ENCODE data around the gene NAT14.
A peak's percentile ranks its signal among the peaks of the same experiment; 100 is the strongest.

The NAT14 gene

DNA sequence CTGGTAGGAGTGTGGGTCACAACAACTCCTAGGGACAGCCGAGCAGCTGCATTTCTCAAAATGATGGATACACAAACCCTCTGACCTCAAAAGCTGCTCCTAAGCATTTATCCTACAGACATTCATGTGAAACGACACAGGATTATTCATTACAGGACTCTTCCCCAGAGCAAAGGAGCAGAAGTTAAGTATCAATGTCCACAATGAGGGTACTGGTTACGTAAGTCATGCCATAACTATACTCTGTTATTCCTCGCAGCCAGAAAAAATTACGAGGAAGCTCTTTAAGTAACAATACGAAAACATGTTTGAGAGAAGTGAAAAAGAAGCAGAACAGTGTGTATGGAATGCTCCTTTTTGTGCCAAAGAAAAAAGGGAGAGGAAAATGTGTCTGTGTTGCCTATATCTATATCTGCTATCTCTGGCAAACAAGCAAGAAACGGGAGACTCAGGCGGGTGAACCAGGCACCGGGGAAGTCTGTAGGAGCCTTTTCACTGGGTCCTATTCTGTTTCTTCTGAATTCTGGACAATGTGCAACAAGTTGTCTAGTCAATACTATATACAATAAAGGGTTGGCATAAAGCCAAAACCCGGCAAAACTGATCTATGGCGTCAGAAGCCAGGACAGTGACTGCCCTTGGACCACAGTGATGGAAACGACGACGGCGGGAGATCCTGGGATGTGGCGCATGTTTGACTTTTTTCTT, 24.9 kb upstream of the NAT14 start:
- CTCF ChIA-PET: interaction anchor here (0.6 to 1.4 kb wide), 5 partner anchors 7 to 319 kb away, joined by 3 to 4 read pairs (median 4); no protein-coding TSS in a partner anchor
- peak overlapping the region in 1 of 2 experiments; percentile 91 for H3K27ac ChIP-seq (ENCODE audit: insufficient read depth in 1 of 2, low read depth in 1 of 2, low read length in 2 of 2, poor library complexity in 1 of 2, severe bottlenecking in 2 of 2)
- POLR2A ChIA-PET: interaction anchor here (0.5 to 0.6 kb wide), 2 partner anchors 244 to 528 kb away, joined by 3 to 4 read pairs; no protein-coding TSS in a partner anchor

DNA sequence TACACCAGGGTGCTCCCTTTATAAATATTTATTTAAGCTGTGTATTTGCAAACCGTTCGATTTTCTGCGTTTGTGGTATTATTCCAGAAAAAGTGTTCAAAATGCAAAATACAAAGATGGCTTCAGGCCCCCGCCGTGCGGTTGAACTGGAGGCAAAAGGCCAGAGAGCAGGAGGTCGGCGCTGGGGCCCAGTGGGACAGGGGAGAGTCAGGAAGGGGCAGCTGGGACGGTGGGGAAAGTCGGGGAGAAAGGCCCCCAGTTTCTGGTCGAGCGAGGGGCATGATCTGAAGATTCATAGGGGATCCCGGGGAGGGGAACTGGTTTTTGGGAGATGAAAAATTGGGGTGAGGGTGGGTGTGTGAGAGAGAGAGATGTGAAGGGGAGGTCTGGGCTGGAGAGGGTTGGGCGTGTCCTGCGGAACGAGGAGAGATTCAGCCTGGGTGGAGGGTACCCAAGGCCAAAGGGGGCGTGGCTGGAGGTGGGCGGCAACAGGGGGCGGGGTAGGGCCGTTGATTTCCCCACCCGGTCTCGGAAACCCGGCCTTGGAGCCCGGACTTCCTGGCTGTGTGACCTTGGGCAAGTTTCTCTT, 24.2 kb upstream of the NAT14 start:
- CTCF ChIA-PET: no interaction called here
- H3K27me3 ChIP-seq (replicated peaks in 2 of 5; ENCODE audit: control insufficient read depth in 4 of 5, insufficient read depth in 5 of 5, low read length in 4 of 5): no peaks in the 10 kb centered on the region
- H3K4me1 ChIP-seq (ENCODE audit: control extremely low read depth in 1 of 4, control insufficient read depth in 4 of 4, insufficient read depth in 4 of 4, low read length in 3 of 4): peaks cover 0 to 24% (median 17%) of the 10 kb centered on the region in 4 experiments
- no peaks in the 10 kb centered on the region for H3K9me3 ChIP-seq (ENCODE audit: control extremely low read depth in 1 of 5, control insufficient read depth in 4 of 5, insufficient read depth in 2 of 5, low read depth in 1 of 5, low read length in 4 of 5)
- H3K27ac ChIP-seq (ENCODE audit: insufficient read depth in 1 of 2, low read depth in 1 of 2, low read length in 2 of 2, poor library complexity in 1 of 2, severe bottlenecking in 2 of 2): peak overlapping the region; percentile 74 to 91
- peaks cover 0 to 11% (median 2%) of the 10 kb centered on the region in 4 experiments for H3K36me3 ChIP-seq (ENCODE audit: control insufficient read depth in 4 of 4, insufficient read depth in 4 of 4, low read length in 3 of 4)
- peak overlapping the region; percentile 64 to 90 (median 80) for H3K4me3 ChIP-seq (ENCODE audit: control insufficient read depth in 1 of 7, extremely low read depth in 1 of 7, insufficient read depth in 4 of 7, low read depth in 2 of 7, low read length in 6 of 7)
- peak; percentile 62 to 81 (median 76) for DNase-seq
- WGBS (ENCODE audit: insufficient coverage): 40% methylated on average over 22 of the region's 24 CpGs
- POLR2A ChIA-PET: interaction anchor here (0.5 to 0.6 kb wide), 2 partner anchors 245 to 529 kb away, joined by 3 to 4 read pairs; no protein-coding TSS in a partner anchor

More for the DNA sequence above, 24.9 kb upstream of the NAT14 start:
- no peak overlapping the region for H3K4me3 ChIP-seq (ENCODE audit: control insufficient read depth in 1 of 7, extremely low read depth in 1 of 7, insufficient read depth in 4 of 7, low read depth in 2 of 7, low read length in 6 of 7)
- WGBS (ENCODE audit: insufficient coverage): 85% methylated on average over 15 of the region's 16 CpGs
- H3K4me1 ChIP-seq (ENCODE audit: control extremely low read depth in 1 of 4, control insufficient read depth in 4 of 4, insufficient read depth in 4 of 4, low read length in 3 of 4): peaks cover 0 to 24% (median 17%) of the 10 kb centered on the region in 4 experiments
- DNase-seq: no peak
- H3K36me3 ChIP-seq (ENCODE audit: control insufficient read depth in 4 of 4, insufficient read depth in 4 of 4, low read length in 3 of 4): peaks cover 0 to 13% (median 7%) of the 10 kb centered on the region in 4 experiments
- no peaks in the 10 kb centered on the region for H3K9me3 ChIP-seq (ENCODE audit: control extremely low read depth in 1 of 5, control insufficient read depth in 4 of 5, insufficient read depth in 2 of 5, low read depth in 1 of 5, low read length in 4 of 5)
- H3K27me3 ChIP-seq (replicated peaks in 2 of 5; ENCODE audit: control insufficient read depth in 4 of 5, insufficient read depth in 5 of 5, low read length in 4 of 5): no peaks in the 10 kb centered on the region

DNA sequence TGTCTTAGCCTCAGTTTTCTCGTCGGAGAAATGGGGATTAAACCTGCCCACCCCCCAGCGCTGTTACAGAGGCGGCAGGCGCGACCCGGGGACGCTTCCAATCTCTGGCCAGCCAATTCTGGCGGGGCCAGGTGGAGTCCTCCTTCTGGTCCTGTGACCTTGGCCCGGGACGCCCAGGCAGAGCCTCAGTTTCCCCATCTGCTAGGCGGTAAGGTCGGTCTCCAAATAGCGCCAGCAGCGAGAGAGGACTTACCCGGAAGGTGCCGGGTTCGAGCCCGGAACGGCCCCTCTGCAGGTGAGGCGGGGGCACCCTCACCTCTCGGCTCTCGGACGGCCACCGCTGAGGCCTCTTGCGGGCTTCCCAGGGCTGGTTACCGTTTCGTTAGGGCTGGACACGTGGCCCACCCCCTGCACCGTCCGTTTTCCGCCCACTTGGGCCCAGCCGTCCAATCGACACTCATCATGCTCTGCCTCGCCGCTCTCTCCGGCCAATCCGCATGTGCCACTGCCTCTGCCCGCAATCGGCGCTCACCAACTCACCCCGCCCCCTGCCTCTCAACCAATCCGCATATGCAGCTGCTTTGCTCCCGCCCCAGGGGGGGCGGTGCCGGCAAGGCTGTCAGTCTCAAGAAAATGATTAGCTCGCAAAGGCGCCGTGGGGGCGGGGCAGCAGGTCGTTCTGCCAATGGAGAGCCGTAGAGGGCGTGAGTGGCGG, 23.6 kb upstream of the NAT14 start, which contains the start of gene ISOC2:
TSS of gene ISOC2 (minus strand) at position 384 of the 715 bp plus-strand sequence. CDS start 5,156 bp downstream, outside the sequence.
- Histone ChIP-seq H3K27me3 (replicated peaks in 2 of 5; ENCODE audit: control insufficient read depth in 4 of 5, insufficient read depth in 5 of 5, low read length in 4 of 5) (no peaks in the 10 kb centered on the region), H3K27ac (ENCODE audit: insufficient read depth in 1 of 2, low read depth in 1 of 2, low read length in 2 of 2, poor library complexity in 1 of 2, severe bottlenecking in 2 of 2) (peak within 1 kb of the TSS; percentile 74 to 91), H3K4me1 (ENCODE audit: control extremely low read depth in 1 of 4, control insufficient read depth in 4 of 4, insufficient read depth in 4 of 4, low read length in 3 of 4) (peaks cover 0 to 24% (median 17%) of the 10 kb centered on the region in 4 experiments), H3K36me3 (ENCODE audit: control insufficient read depth in 4 of 4, insufficient read depth in 4 of 4, low read length in 3 of 4) (peaks cover 0 to 9% (median 1%) of the 10 kb centered on the region in 4 experiments), H3K9me3 (ENCODE audit: control extremely low read depth in 1 of 5, control insufficient read depth in 4 of 5, insufficient read depth in 2 of 5, low read depth in 1 of 5, low read length in 4 of 5) (no peaks in the 10 kb centered on the region), H3K4me3 (ENCODE audit: control insufficient read depth in 1 of 7, extremely low read depth in 1 of 7, insufficient read depth in 4 of 7, low read depth in 2 of 7, low read length in 6 of 7) (peak within 1 kb of the TSS; percentile 64 to 90 (median 80))
- DNase-seq: peak; percentile 100
- ChIA-PET CTCF (interaction anchor here (0.9 to 1.0 kb wide), 4 partner anchors 12 to 42 kb away, joined by 3 read pairs; no protein-coding TSS in a partner anchor), POLR2A (interaction anchor here (0.5 to 1.1 kb wide), 7 partner anchors 9 to 1536 kb away, joined by 3 to 8 read pairs (median 3); partner anchors contain the start of genes FIZ1, UBE2S and ZNF628)
- WGBS (ENCODE audit: insufficient coverage): under 1% methylated on average over 51 of the region's 54 CpGs

DNA sequence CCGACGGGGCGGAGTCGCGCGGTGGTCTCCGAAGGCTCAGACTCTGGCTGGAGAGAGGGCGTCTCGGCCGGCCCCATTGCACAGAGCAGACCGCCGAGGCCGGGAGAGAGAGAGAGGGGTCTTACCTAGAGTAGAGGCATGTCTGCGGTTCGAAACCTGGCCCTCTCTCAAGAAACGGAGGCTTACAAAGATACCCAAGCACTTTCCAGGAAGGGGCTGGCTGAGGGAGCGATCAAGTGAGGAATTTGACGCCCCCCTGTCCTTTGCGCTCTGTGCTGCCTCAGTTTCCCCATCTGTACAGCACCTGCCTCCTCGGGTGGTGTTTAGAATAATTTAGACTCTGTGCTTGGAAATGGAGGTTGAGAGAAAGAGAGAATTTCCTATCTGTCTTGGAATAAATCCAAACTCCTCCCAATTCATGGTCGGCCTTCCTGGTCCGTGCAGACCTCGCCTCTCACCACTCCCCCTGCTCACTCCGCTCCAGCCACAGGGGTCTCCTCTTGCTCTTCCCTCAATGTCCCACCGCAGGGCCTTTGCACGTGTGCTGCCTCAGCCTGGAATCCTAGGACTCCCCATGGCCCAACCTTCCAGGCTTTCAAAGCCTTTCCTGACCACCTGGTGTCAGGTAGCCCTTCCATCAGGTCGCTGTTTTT, 22.9 kb upstream of the NAT14 start:
- ChIA-PET POLR2A (interaction anchor here (0.5 to 1.1 kb wide), 6 partner anchors 9 to 1535 kb away, joined by 3 to 8 read pairs (median 3); partner anchors contain the start of genes FIZ1, UBE2S and ZNF628), CTCF (interaction anchor here (0.9 to 1.0 kb wide), 5 partner anchors 13 to 79 kb away, joined by 3 read pairs; no protein-coding TSS in a partner anchor)
- H3K27me3 ChIP-seq (replicated peaks in 2 of 5; ENCODE audit: control insufficient read depth in 4 of 5, insufficient read depth in 5 of 5, low read length in 4 of 5): no peaks in the 10 kb centered on the region
- peak; percentile 50 to 79 (median 72) for DNase-seq
- H3K27ac ChIP-seq (ENCODE audit: insufficient read depth in 1 of 2, low read depth in 1 of 2, low read length in 2 of 2, poor library complexity in 1 of 2, severe bottlenecking in 2 of 2): peak overlapping the region; percentile 64 to 88
- H3K9me3 ChIP-seq (ENCODE audit: control extremely low read depth in 1 of 5, control insufficient read depth in 4 of 5, insufficient read depth in 2 of 5, low read depth in 1 of 5, low read length in 4 of 5): no peaks in the 10 kb centered on the region
- H3K4me1 ChIP-seq (ENCODE audit: control extremely low read depth in 1 of 4, control insufficient read depth in 4 of 4, insufficient read depth in 4 of 4, low read length in 3 of 4): peaks cover 0 to 24% (median 17%) of the 10 kb centered on the region in 4 experiments
- 12% methylated on average over 23 of the region's 27 CpGs for WGBS (ENCODE audit: insufficient coverage)
- H3K36me3 ChIP-seq (ENCODE audit: control insufficient read depth in 4 of 4, insufficient read depth in 4 of 4, low read length in 3 of 4): peaks cover 0 to 4% (median 0%) of the 10 kb centered on the region in 4 experiments
- peak overlapping the region; percentile 11 to 90 (median 70) for H3K4me3 ChIP-seq (ENCODE audit: control insufficient read depth in 1 of 7, extremely low read depth in 1 of 7, insufficient read depth in 4 of 7, low read depth in 2 of 7, low read length in 6 of 7)

DNA sequence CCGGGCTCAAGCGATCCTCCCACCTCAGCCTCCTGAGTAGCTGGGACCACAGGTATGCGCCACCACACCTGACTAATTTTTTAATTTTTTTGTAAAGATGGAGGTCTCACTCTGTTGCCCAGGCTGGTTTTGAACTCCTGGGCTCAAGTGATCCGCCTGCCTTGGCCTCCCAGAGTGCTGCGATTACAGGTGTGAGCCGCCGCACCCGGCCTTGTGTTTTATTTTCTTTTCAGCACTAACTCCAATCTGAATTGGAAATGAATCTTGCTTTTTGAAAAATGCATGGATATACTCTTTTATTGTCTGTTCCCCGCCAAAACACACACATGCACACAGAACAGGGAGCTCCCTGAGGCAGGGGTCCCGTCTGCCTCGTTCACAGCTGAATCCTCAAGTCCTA, 22.3 kb upstream of the NAT14 start:
- H3K4me3 ChIP-seq (ENCODE audit: control insufficient read depth in 1 of 7, extremely low read depth in 1 of 7, insufficient read depth in 4 of 7, low read depth in 2 of 7, low read length in 6 of 7): no peak overlapping the region
- DNase-seq: no peak
- POLR2A ChIA-PET: interaction anchor here (1.1 kb wide), 1 partner anchor 14 kb away, joined by 6 read pairs; the partner anchor contains the start of gene ZNF628
- H3K27ac ChIP-seq (ENCODE audit: insufficient read depth in 1 of 2, low read depth in 1 of 2, low read length in 2 of 2, poor library complexity in 1 of 2, severe bottlenecking in 2 of 2): no peak overlapping the region
- CTCF ChIA-PET: interaction anchor here (1.0 kb wide), 3 partner anchors 36 to 80 kb away, joined by 3 read pairs; no protein-coding TSS in a partner anchor
- peaks cover 0 to 26% (median 18%) of the 10 kb centered on the region in 4 experiments for H3K4me1 ChIP-seq (ENCODE audit: control extremely low read depth in 1 of 4, control insufficient read depth in 4 of 4, insufficient read depth in 4 of 4, low read length in 3 of 4)
- 89% methylated on average over 5 of the region's 11 CpGs for WGBS (ENCODE audit: insufficient coverage)
- H3K36me3 ChIP-seq (ENCODE audit: control insufficient read depth in 4 of 4, insufficient read depth in 4 of 4, low read length in 3 of 4): peaks cover 0 to 4% (median 0%) of the 10 kb centered on the region in 4 experiments
- H3K9me3 ChIP-seq (ENCODE audit: control extremely low read depth in 1 of 5, control insufficient read depth in 4 of 5, insufficient read depth in 2 of 5, low read depth in 1 of 5, low read length in 4 of 5): no peaks in the 10 kb centered on the region
- H3K27me3 ChIP-seq (replicated peaks in 2 of 5; ENCODE audit: control insufficient read depth in 4 of 5, insufficient read depth in 5 of 5, low read length in 4 of 5): no peaks in the 10 kb centered on the region

DNA sequence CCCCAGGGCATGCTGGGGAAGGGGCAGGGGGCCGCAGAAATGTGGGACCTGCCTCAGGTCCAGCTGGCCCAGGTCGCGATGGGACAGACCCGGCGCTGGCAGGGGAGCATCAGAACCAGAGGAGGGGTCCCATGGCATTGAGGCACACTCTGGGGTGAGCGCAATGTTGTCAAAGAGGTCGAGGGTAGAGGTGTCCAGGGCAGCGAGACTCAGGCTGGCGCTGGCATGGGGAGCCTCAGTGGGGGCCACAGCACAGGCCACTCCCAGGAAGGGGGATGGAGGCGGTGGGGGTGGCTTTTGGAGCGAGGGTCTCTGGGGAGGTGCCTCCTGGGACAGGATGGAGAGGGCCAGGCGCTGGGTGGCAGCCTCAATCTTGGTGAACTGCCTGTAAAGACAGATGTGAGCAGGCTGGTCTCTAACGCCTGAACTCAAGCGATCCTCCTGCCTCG, 21.4 kb upstream of the NAT14 start:
- POLR2A ChIA-PET: no interaction called here
- no peaks in the 10 kb centered on the region for H3K27me3 ChIP-seq (replicated peaks in 2 of 5; ENCODE audit: control insufficient read depth in 4 of 5, insufficient read depth in 5 of 5, low read length in 4 of 5)
- no peak overlapping the region for H3K4me3 ChIP-seq (ENCODE audit: control insufficient read depth in 1 of 7, extremely low read depth in 1 of 7, insufficient read depth in 4 of 7, low read depth in 2 of 7, low read length in 6 of 7)
- WGBS (ENCODE audit: insufficient coverage): 89% methylated on average over 10 of the region's 15 CpGs
- no peaks in the 10 kb centered on the region for H3K9me3 ChIP-seq (ENCODE audit: control extremely low read depth in 1 of 5, control insufficient read depth in 4 of 5, insufficient read depth in 2 of 5, low read depth in 1 of 5, low read length in 4 of 5)
- no peak for DNase-seq
- CTCF ChIA-PET: interaction anchor here (1.4 kb wide), 1 partner anchor 10 kb away, joined by 3 read pairs; no protein-coding TSS in a partner anchor
- no peak overlapping the region for H3K27ac ChIP-seq (ENCODE audit: insufficient read depth in 1 of 2, low read depth in 1 of 2, low read length in 2 of 2, poor library complexity in 1 of 2, severe bottlenecking in 2 of 2)
- no peaks in the 10 kb centered on the region for H3K36me3 ChIP-seq (ENCODE audit: control insufficient read depth in 4 of 4, insufficient read depth in 4 of 4, low read length in 3 of 4)
- peaks cover 0 to 26% (median 18%) of the 10 kb centered on the region in 4 experiments for H3K4me1 ChIP-seq (ENCODE audit: control extremely low read depth in 1 of 4, control insufficient read depth in 4 of 4, insufficient read depth in 4 of 4, low read length in 3 of 4)
